PC-3 (cell line): ENCODE data around the gene IDE. TPM values are rescaled to one million over a fixed set of nuclear protein-coding genes. Genes with fewer than 3 reads are reported as not detected.
A peak's percentile ranks its signal among the peaks of the same experiment; 100 is the strongest.

Experiments
- ATAC-seq: fragments of 200-7000 bp; cut with Tn5 transposase; 2 replicates; pipeline ENCODE4 v1.9.1; 2020; ENCODE audit warnings: mild to moderate bottlenecking, moderate library complexity
- BruUV-seq: library from RNA; stranded (reverse); fragments of 400-500 nt; replicated peaks from 2 replicates; lab custom pipeline; 2021; lab: Mats Ljungman, UMichigan
- CTCF ChIA-PET: fragments of 300-600 bp; sonication (Branson Sonifier 250); formaldehyde crosslinking; loops from one replicate; lab custom pipeline; 2022; ENCODE audit warnings: antibody characterized with exemption; lab: Charles Lee
- POLR2A ChIA-PET: fragments of 300-600 bp; sonication (Branson Sonifier 250); formaldehyde crosslinking; loops from one replicate; lab custom pipeline; 2022; ENCODE audit warnings: antibody characterized with exemption; ENCODE audit not compliant: unreplicated experiment; lab: Charles Lee
- DNase-seq: peaks from one replicate; pipeline ENCODE4 v3.0.0-alpha.2; 2015
- H2AFZ ChIP-seq: fragments of 300-600 bp; sonication (generic); 2 replicates; pipeline ENCODE4 v1.6.0; 2016; ENCODE audit warnings: antibody characterized with exemption, low read length
- H3F3A ChIP-seq: fragments of 300-600 bp; sonication (generic); one replicate; pipeline ENCODE4 v1.6.0; 2017; ENCODE audit warnings: antibody characterized with exemption, low read length, control low read depth, mild to moderate bottlenecking; ENCODE audit not compliant: unreplicated experiment
- H3K27ac ChIP-seq: fragments of 300-600 bp; sonication (generic); 2 replicates; pipeline ENCODE4 v1.5.1; 2016; ENCODE audit warnings: mild to moderate bottlenecking, low read length
- H3K27me3 ChIP-seq: fragments of 300-600 bp; sonication (generic); 2 replicates; pipeline ENCODE4 v1.6.1; 2016; ENCODE audit warnings: low read length, mixed read lengths
- H3K36me3 ChIP-seq: fragments of 300-600 bp; sonication (generic); 2 replicates; pipeline ENCODE4 v1.6.1; 2016; ENCODE audit warnings: low read depth, mixed run types, low read length, mixed read lengths
- H3K4me1 ChIP-seq: fragments of 300-600 bp; sonication (generic); 2 replicates; pipeline ENCODE4 v1.5.1; 2016; ENCODE audit warnings: low read length; ENCODE audit not compliant: insufficient read depth
- H3K4me2 ChIP-seq: fragments of 300-600 bp; sonication (generic); 2 replicates; pipeline ENCODE4 v1.6.0; 2016; ENCODE audit warnings: low read length
- H3K4me3 ChIP-seq: fragments of 300-600 bp; sonication (generic); 2 replicates; pipeline ENCODE4 v1.5.1; 2016; ENCODE audit warnings: mild to moderate bottlenecking, low read length, mixed read lengths
- H3K79me2 ChIP-seq: fragments of 300-600 bp; sonication (generic); 2 replicates; pipeline ENCODE4 v1.6.1; 2017; ENCODE audit warnings: low read length, mixed read lengths
- H3K9ac ChIP-seq: fragments of 300-600 bp; sonication (generic); 2 replicates; pipeline ENCODE4 v1.6.0; 2016; ENCODE audit warnings: mild to moderate bottlenecking, low read length
- H3K9me2 ChIP-seq: fragments of 300-600 bp; sonication (generic); replicated peaks from 2 replicates; pipeline ENCODE4 v1.6.1; 2016; ENCODE audit warnings: mixed run types, low read length, mixed read lengths
- H3K9me3 ChIP-seq: fragments of 300-600 bp; sonication (generic); 2 replicates; pipeline ENCODE4 v1.6.1; 2016; ENCODE audit warnings: low read length, mixed read lengths
- H4K20me1 ChIP-seq: fragments of 300-600 bp; sonication (generic); 2 replicates; pipeline ENCODE4 v1.6.1; 2016; ENCODE audit warnings: low read length, mixed read lengths
- EZH2 ChIP-seq: fragments of 300-600 bp; sonication (generic); IDR thresholded peaks from one replicate; pipeline ENCODE4 v1.6.1; 2017; ENCODE audit warnings: antibody characterized with exemption, mild to moderate bottlenecking, low read length; ENCODE audit not compliant: unreplicated experiment
- EZH2phosphoT487 ChIP-seq: fragments of 300-600 bp; sonication (generic); IDR thresholded peaks from 2 replicates; pipeline ENCODE4 v1.6.1; 2018; ENCODE audit warnings: mild to moderate bottlenecking, antibody characterized with exemption, low read length, borderline replicate concordance
- intact Hi-C: fragments of 100-400 bp; cut with micrococcal nuclease; formaldehyde crosslinking; loops from 2 replicates; pipeline ENCODE4 v1.9.0; 2023
- total RNA-seq: library from RNA; depleted of rRNA; stranded (reverse); fragments of >200 nt; gene quantifications from 2 replicates; pipeline ENCODE4 v1.2.3, GENCODE V29; 2014
- TF ChIP-seq, protein P1 (sequence below): fragments of 300-600 bp; sonication (generic); conservative IDR thresholded peaks from 2 replicates; pipeline ENCODE4 v1.5.1; 2017; ENCODE audit warnings: antibody characterized with exemption, low read depth, mild to moderate bottlenecking, low read length

Gene IDE
- total RNA-seq, 1 experiment from 2014 or later, result 28.7 TPM

DNA sequence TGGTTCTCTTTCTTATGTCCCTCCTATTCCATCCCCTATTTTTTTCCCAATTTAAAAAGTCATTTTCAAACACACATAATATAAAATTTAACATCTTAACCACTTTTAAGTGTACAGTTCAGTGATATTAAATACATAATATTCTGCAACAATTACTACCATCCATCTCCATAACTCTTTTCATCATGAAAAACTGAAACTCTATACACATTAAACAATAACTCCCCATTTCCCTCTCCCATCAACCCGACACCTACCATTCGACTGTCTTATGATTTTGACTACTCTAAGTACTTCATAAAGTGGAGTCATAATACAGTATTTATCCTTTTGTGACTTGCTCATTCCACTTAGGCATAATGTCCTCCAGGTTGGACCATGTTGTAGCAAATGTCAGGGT is 21.6 kb upstream of the IDE start:
- ChIA-PET CTCF (no interaction called here), POLR2A (no interaction called here)
- H3K79me2 ChIP-seq, result peaks cover 76% of the 10 kb centered on the region
- H3K4me3 ChIP-seq, result peak overlapping the region; percentile 90
- no peaks in the 10 kb centered on the region for H3K9me3 ChIP-seq
- no peaks in the 10 kb centered on the region for H3K36me3 ChIP-seq
- H3K9ac ChIP-seq, result no peak overlapping the region
- H4K20me1 ChIP-seq, result 0 out of 2 replicates have a peak, but pooled peaks cover 10% of the 10 kb centered on the region
- ATAC-seq, result no peak
- intact Hi-C loops, result no loop called here
- peak overlapping the region; percentile 87 for H3K4me2 ChIP-seq
- no peak overlapping the region for H2AFZ ChIP-seq
- no TSS peak for BruUV-seq
- DNase-seq, result no peak
- peaks cover 23% of the 10 kb centered on the region for H3K4me1 ChIP-seq
- no peak overlapping the region for H3K27ac ChIP-seq
- H3K27me3 ChIP-seq, result no peaks in the 10 kb centered on the region
- TF ChIP-seq EZH2 (no peak), EZH2phosphoT487 (no peak)
- TF ChIP-seq, protein P1, sequence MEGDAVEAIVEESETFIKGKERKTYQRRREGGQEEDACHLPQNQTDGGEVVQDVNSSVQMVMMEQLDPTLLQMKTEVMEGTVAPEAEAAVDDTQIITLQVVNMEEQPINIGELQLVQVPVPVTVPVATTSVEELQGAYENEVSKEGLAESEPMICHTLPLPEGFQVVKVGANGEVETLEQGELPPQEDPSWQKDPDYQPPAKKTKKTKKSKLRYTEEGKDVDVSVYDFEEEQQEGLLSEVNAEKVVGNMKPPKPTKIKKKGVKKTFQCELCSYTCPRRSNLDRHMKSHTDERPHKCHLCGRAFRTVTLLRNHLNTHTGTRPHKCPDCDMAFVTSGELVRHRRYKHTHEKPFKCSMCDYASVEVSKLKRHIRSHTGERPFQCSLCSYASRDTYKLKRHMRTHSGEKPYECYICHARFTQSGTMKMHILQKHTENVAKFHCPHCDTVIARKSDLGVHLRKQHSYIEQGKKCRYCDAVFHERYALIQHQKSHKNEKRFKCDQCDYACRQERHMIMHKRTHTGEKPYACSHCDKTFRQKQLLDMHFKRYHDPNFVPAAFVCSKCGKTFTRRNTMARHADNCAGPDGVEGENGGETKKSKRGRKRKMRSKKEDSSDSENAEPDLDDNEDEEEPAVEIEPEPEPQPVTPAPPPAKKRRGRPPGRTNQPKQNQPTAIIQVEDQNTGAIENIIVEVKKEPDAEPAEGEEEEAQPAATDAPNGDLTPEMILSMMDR, result no peak
- no peaks in the 10 kb centered on the region for H3F3A ChIP-seq
- no peaks in the 10 kb centered on the region for H3K9me2 ChIP-seq

DNA sequence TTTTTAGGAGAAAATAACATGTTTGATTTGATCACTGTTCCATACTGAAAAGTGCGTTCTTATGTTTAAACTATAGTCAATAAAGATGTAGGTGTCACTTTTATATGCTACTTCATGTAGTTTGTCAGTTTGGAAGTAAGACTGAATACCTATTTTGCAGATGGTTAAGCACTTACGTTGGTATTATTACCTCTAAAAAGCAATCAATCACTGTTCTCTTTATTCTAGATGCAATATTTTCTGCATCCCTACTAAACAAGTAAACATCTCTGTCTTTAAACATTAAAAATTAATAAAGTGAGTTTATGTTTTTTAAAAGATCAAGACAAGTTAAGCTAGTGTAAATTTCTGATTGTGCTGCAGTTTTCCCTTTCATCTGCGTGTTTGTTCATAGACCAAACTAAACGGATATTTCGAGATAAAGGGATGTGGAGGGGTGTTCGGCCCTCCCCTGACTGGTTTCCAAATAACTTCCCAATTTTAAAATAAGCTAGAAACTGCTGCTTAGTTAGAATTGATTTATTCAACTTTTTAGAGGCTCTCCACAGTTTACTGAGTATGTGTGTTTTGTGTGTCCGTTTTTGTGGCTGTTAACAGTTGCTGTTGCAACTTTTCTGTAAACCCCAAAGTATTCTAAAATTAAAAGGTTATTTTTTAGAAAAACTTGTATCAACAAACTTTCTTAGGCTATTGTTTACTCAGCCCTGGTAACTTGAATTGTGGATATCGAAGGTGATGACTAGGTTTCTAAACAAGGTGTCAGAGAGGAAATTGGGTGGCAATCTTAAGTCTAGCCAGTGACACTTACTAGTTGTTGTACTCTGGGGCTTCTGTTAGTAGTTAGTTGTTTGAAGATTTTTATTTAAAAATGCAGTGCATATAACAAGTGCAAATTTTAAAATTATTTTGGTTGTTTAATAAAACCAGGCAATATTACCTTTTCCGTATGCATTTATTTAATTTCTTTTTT is 20.0 kb upstream of the IDE start:
- BruUV-seq, result TSS peak; percentile 30
- no peak for ATAC-seq
- Histone ChIP-seq H3K27me3 (no peaks in the 10 kb centered on the region), H3K9ac (peak overlapping the region; percentile 92), H3K9me3 (no peaks in the 10 kb centered on the region), H3K27ac (peak overlapping the region; percentile 74), H3K4me2 (peak overlapping the region; percentile 87), H2AFZ (no peak overlapping the region), H3F3A (no peaks in the 10 kb centered on the region), H3K79me2 (peaks cover 60% of the 10 kb centered on the region), H3K36me3 (no peaks in the 10 kb centered on the region), H3K4me1 (peaks cover 25% of the 10 kb centered on the region), H4K20me1 (0 out of 2 replicates have a peak, but pooled peaks cover 10% of the 10 kb centered on the region), H3K9me2 (no peaks in the 10 kb centered on the region), H3K4me3 (peak overlapping the region; percentile 90)
- TF ChIP-seq, protein P1, result no peak
- TF ChIP-seq EZH2 (no peak), EZH2phosphoT487 (no peak)
- peak; percentile 11 for DNase-seq
- intact Hi-C loops, result loop anchor here (5.0 kb wide), 3 partner anchors 93 to 302 kb away; partner anchors contain the start of genes CPEB3, HHEX and MARCHF5
- POLR2A ChIA-PET, result interaction anchor here (0.6 kb wide), 1 partner anchor 1240 kb away, joined by 3 read pairs; no protein-coding TSS in a partner anchor
- CTCF ChIA-PET, result no interaction called here
